ENCODE data around the gene VPS33A. TPM values are rescaled to one million over a fixed set of nuclear protein-coding genes. Genes with fewer than 3 reads are reported as not detected.

VPS33A gene
- total RNA-seq, 1 experiment from 2014 or later = 37.6 TPM

- Mint-ChIP-seq H3K27me3 (ENCODE audit: low read depth) (no peaks in the 10 kb centered on the region), H3K4me3 (no peak overlapping the region), H3K27ac (no peak overlapping the region), H3K4me1 (no peaks in the 10 kb centered on the region), H3K9me3 (no peaks in the 10 kb centered on the region), H3K36me3 (peaks cover 13% of the 10 kb centered on the region; the same call in 1 of the 2 replicates)
- ChIA-PET POLR2A (no interaction called here), CTCF (no interaction called here)
- TF ChIP-seq ZNF121 (CRISPR knock-in tag; IDR thresholded peaks at IDR 0.05) (no peak), FOXP1 (CRISPR knock-in tag; IDR thresholded peaks at IDR 0.05; ENCODE audit: borderline replicate concordance) (no peak), CREB1 (CRISPR knock-in tag; IDR thresholded peaks at IDR 0.05) (no peak), GRHL2 (CRISPR knock-in tag; IDR thresholded peaks at IDR 0.05; ENCODE audit: insufficient replicate concordance, severe bottlenecking) (no peak), E2F5 (CRISPR knock-in tag; IDR thresholded peaks at IDR 0.05) (no peak), ETV6 (CRISPR knock-in tag; IDR thresholded peaks at IDR 0.05) (no peak), NFYB (CRISPR knock-in tag; conservative IDR thresholded peaks at IDR 0.05; ENCODE audit: low read depth) (no peak), MLX (CRISPR knock-in tag; IDR thresholded peaks at IDR 0.05) (no peak), ATF6 (CRISPR knock-in tag; IDR thresholded peaks at IDR 0.05) (no peak), ZNF263 (CRISPR knock-in tag; IDR thresholded peaks at IDR 0.05; ENCODE audit: low read depth) (no peak), ZNF512 (CRISPR knock-in tag; IDR thresholded peaks at IDR 0.05; ENCODE audit: borderline replicate concordance) (no peak), ZSCAN18 (CRISPR knock-in tag; IDR thresholded peaks at IDR 0.05) (no peak), FOXJ3 (CRISPR knock-in tag; IDR thresholded peaks at IDR 0.05; ENCODE audit: borderline replicate concordance) (no peak)
- TF ChIP-seq, protein P1, sequence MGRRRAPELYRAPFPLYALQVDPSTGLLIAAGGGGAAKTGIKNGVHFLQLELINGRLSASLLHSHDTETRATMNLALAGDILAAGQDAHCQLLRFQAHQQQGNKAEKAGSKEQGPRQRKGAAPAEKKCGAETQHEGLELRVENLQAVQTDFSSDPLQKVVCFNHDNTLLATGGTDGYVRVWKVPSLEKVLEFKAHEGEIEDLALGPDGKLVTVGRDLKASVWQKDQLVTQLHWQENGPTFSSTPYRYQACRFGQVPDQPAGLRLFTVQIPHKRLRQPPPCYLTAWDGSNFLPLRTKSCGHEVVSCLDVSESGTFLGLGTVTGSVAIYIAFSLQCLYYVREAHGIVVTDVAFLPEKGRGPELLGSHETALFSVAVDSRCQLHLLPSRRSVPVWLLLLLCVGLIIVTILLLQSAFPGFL (CRISPR knock-in tag; IDR thresholded peaks at IDR 0.05; ENCODE audit: borderline replicate concordance) = no peak
- TF ChIP-seq, protein P2, sequence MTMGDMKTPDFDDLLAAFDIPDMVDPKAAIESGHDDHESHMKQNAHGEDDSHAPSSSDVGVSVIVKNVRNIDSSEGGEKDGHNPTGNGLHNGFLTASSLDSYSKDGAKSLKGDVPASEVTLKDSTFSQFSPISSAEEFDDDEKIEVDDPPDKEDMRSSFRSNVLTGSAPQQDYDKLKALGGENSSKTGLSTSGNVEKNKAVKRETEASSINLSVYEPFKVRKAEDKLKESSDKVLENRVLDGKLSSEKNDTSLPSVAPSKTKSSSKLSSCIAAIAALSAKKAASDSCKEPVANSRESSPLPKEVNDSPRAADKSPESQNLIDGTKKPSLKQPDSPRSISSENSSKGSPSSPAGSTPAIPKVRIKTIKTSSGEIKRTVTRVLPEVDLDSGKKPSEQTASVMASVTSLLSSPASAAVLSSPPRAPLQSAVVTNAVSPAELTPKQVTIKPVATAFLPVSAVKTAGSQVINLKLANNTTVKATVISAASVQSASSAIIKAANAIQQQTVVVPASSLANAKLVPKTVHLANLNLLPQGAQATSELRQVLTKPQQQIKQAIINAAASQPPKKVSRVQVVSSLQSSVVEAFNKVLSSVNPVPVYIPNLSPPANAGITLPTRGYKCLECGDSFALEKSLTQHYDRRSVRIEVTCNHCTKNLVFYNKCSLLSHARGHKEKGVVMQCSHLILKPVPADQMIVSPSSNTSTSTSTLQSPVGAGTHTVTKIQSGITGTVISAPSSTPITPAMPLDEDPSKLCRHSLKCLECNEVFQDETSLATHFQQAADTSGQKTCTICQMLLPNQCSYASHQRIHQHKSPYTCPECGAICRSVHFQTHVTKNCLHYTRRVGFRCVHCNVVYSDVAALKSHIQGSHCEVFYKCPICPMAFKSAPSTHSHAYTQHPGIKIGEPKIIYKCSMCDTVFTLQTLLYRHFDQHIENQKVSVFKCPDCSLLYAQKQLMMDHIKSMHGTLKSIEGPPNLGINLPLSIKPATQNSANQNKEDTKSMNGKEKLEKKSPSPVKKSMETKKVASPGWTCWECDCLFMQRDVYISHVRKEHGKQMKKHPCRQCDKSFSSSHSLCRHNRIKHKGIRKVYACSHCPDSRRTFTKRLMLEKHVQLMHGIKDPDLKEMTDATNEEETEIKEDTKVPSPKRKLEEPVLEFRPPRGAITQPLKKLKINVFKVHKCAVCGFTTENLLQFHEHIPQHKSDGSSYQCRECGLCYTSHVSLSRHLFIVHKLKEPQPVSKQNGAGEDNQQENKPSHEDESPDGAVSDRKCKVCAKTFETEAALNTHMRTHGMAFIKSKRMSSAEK (CRISPR knock-in tag; IDR thresholded peaks at IDR 0.05; ENCODE audit: borderline replicate concordance) = no peak
- TF ChIP-seq, protein P3, sequence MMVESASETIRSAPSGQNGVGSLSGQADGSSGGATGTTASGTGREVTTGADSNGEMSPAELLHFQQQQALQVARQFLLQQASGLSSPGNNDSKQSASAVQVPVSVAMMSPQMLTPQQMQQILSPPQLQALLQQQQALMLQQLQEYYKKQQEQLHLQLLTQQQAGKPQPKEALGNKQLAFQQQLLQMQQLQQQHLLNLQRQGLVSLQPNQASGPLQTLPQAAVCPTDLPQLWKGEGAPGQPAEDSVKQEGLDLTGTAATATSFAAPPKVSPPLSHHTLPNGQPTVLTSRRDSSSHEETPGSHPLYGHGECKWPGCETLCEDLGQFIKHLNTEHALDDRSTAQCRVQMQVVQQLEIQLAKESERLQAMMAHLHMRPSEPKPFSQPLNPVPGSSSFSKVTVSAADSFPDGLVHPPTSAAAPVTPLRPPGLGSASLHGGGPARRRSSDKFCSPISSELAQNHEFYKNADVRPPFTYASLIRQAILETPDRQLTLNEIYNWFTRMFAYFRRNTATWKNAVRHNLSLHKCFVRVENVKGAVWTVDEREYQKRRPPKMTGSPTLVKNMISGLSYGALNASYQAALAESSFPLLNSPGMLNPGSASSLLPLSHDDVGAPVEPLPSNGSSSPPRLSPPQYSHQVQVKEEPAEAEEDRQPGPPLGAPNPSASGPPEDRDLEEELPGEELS (CRISPR knock-in tag; IDR thresholded peaks at IDR 0.05) = no peak
- ATAC-seq = no peak
- DNase-seq (ENCODE audit: low spot score) = no peak
These were observed 15.8 kb downstream of the VPS33A start for GRCh38 chr12:122250536-122250935.
